Suprapubic skin (tissue), 4 donors: Measurements from ENCODE around the gene ID2. TPM values are rescaled to one million over a fixed set of nuclear protein-coding genes. Genes with fewer than 3 reads are reported as not detected.

Experiments used
- DNase-seq, 2 donors: peaks; one replicate each; pipeline ENCODE4 v3.0.0-alpha.2; 2019; ENCODE audit warnings: low spot score in 2 of 2
- H3K27ac ChIP-seq: fragments of 200-600 bp; sonication (generic); one replicate; pipeline ENCODE4 v1.5.1; 2019
- H3K27me3 ChIP-seq: fragments of 200-600 bp; sonication (generic); one replicate; pipeline ENCODE4 v1.5.1; 2019
- H3K36me3 ChIP-seq: fragments of 200-600 bp; sonication (generic); one replicate; pipeline ENCODE4 v1.5.1; 2019
- H3K4me1 ChIP-seq: fragments of 200-600 bp; sonication (generic); one replicate; pipeline ENCODE4 v1.5.1; 2019
- H3K4me3 ChIP-seq: fragments of 200-600 bp; sonication (generic); one replicate; pipeline ENCODE4 v1.5.1; 2019; ENCODE audit warnings: mild to moderate bottlenecking
- H3K9me3 ChIP-seq: fragments of 200-600 bp; sonication (generic); one replicate; pipeline ENCODE4 v1.5.1; 2019
- EP300 ChIP-seq: sonication (generic); formaldehyde crosslinking; IDR thresholded peaks from one replicate; pipeline ENCODE4 v1.6.1; 2017; ENCODE audit warnings: antibody characterized with exemption
- POLR2A ChIP-seq, 2 donors: fragments of 450-650 bp; IDR thresholded peaks; one replicate each; pipeline ENCODE4 v1.6.1; 2017; ENCODE audit warnings: antibody characterized with exemption in 2 of 2, mild to moderate bottlenecking in 2 of 2, moderate library complexity in 2 of 2
- POLR2AphosphoS5 ChIP-seq, 3 donors: sonication (generic); formaldehyde crosslinking; IDR thresholded peaks; one replicate each; pipeline ENCODE4 v1.6.1; 2017; ENCODE audit warnings: antibody characterized with exemption in 3 of 3
- WGBS: methylation state at CpG from one replicate; pipeline ENCODE4 v1.1.5; 2018; 5-methylcytosine and 5-hydroxymethylcytosine counted together
- total RNA-seq, 4 donors: library from RNA; depleted of rRNA; stranded (reverse); fragments of >200 nt; gene quantifications; one replicate each; pipeline ENCODE4 v1.1.0, GENCODE V29; 2016
- TF ChIP-seq, protein P1 (sequence below), 2 donors: fragments of 200-600 bp in 1 of 2; fragments of 450-650 bp in 1 of 2; sonication (generic) in 1 of 2; IDR thresholded peaks; one replicate each; pipeline ENCODE4 v1.5.1; 2016 to 2019; ENCODE audit warnings: antibody characterized with exemption in 2 of 2, mild to moderate bottlenecking in 1 of 2, moderate library complexity in 1 of 2

ID2 gene
- total RNA-seq, 4 donors from 2014 or later: 179 to 249 (median 211) TPM

DNA sequence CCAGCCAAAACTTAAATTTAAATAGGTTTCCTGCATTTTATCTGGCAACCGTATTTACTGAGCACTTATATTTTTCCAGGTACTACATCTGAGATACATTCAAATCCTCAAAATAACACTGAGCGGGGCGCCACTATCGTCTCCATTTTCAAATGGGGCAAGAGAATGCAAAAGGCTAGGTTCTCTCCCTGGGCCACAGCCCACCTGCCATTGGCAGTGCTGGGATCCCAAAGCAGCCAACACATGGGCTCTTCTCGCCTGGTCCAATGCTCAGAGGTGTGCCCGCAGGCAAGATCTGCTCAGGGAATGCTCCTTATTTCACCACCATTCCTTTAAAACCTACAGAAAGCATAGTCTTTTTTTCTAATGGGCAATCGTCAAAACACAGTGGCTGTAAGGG is 11.3 kb upstream of the ID2 start:
- Histone ChIP-seq H3K9me3 (peaks cover 5% of the 10 kb centered on the region), H3K36me3 (no peaks in the 10 kb centered on the region), H3K27me3 (no peaks in the 10 kb centered on the region), H3K4me1 (peaks cover 14% of the 10 kb centered on the region), H3K4me3 (no peak overlapping the region), H3K27ac (no peak overlapping the region)
- 94% methylated on average over 7 of the region's 7 CpGs for WGBS
- DNase-seq: no peak
- TF ChIP-seq POLR2AphosphoS5 (IDR thresholded peaks at IDR 0.05): no peak
- TF ChIP-seq EP300: no peak
- TF ChIP-seq POLR2A (IDR thresholded peaks at IDR 0.05): no peak
- TF ChIP-seq, protein P1, sequence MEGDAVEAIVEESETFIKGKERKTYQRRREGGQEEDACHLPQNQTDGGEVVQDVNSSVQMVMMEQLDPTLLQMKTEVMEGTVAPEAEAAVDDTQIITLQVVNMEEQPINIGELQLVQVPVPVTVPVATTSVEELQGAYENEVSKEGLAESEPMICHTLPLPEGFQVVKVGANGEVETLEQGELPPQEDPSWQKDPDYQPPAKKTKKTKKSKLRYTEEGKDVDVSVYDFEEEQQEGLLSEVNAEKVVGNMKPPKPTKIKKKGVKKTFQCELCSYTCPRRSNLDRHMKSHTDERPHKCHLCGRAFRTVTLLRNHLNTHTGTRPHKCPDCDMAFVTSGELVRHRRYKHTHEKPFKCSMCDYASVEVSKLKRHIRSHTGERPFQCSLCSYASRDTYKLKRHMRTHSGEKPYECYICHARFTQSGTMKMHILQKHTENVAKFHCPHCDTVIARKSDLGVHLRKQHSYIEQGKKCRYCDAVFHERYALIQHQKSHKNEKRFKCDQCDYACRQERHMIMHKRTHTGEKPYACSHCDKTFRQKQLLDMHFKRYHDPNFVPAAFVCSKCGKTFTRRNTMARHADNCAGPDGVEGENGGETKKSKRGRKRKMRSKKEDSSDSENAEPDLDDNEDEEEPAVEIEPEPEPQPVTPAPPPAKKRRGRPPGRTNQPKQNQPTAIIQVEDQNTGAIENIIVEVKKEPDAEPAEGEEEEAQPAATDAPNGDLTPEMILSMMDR (IDR thresholded peaks at IDR 0.05): no peak

DNA sequence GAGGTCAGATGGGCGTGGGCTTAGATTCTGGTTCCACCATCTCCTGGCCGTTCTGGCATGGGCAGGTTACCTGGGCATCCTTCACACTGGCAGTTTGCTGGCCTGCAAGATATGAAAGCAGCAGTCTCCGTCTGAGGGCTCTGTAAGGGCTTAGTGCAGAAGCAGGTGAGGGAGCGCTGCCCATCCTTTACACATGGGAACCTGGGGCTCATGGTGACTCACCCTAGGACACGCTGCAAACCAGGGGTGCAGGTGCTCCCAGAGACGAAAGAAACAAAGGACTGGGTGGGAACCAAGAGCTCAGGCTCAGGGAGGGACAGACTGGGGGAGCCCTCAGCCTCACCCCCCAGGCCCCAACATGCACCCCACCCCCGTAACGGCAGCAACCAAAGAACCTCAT is 10.7 kb upstream of the ID2 start:
- TF ChIP-seq POLR2A (IDR thresholded peaks at IDR 0.05) (no peak), POLR2AphosphoS5 (IDR thresholded peaks at IDR 0.05) (no peak), EP300 (no peak)
- TF ChIP-seq, protein P1 (IDR thresholded peaks at IDR 0.05): no peak
- no peak overlapping the region for H3K4me3 ChIP-seq
- H3K4me1 ChIP-seq: peaks cover 19% of the 10 kb centered on the region
- no peak for DNase-seq
- H3K9me3 ChIP-seq: peaks cover 5% of the 10 kb centered on the region
- no peaks in the 10 kb centered on the region for H3K36me3 ChIP-seq
- H3K27me3 ChIP-seq: no peaks in the 10 kb centered on the region
- 85% methylated on average over 8 of the region's 8 CpGs for WGBS
- no peak overlapping the region for H3K27ac ChIP-seq

DNA sequence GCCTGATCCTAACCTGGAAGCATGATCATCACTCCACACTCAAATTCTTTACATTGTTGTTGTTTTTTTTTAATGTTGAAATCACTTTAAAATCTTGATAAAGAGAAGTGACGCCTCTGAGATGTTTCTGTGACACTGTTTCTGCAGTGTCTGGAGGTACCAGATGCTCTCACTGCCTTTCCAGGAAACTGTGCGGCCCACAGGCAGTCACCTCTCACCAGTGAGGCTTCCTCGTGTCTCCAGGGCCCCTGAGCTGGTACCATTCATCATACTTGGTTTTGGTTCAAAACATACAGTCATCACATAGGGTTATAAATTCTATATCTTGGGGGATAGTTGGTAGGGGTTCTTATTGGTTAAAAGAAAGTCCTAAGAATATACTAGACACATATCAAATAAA is 10.1 kb upstream of the ID2 start:
- Histone ChIP-seq H3K4me3 (no peak overlapping the region), H3K36me3 (no peaks in the 10 kb centered on the region), H3K27me3 (no peaks in the 10 kb centered on the region), H3K4me1 (peaks cover 26% of the 10 kb centered on the region), H3K9me3 (peaks cover 5% of the 10 kb centered on the region), H3K27ac (no peak overlapping the region)
- WGBS: 94% methylated on average over 3 of the region's 3 CpGs
- no peak for DNase-seq
- TF ChIP-seq EP300 (no peak), POLR2A (IDR thresholded peaks at IDR 0.05) (no peak), POLR2AphosphoS5 (IDR thresholded peaks at IDR 0.05) (no peak)
- TF ChIP-seq, protein P1 (IDR thresholded peaks at IDR 0.05): no peak

DNA sequence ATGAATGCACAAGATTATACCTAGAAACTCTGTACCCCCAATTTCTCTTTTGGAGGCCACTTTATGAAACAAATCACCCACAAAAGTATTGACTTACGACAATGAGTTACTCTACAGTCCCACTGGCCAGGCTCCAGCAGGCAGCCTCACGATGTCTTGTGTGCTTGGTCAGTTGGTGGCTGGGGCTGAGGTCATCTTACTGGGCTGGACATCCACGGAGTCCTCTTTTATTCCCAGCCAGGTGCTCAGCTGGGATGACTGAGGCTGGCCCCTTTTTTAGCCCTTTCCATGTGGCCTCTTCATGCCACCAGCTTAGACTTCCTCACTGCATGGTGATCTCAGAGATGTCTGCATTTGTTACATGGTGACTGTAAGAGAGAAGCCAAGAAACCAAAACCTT is 8.9 kb upstream of the ID2 start:
- peaks cover 37% of the 10 kb centered on the region for H3K4me1 ChIP-seq
- H3K36me3 ChIP-seq: no peaks in the 10 kb centered on the region
- no peak overlapping the region for H3K4me3 ChIP-seq
- peaks cover 5% of the 10 kb centered on the region for H3K9me3 ChIP-seq
- no peaks in the 10 kb centered on the region for H3K27me3 ChIP-seq
- 89% methylated on average over 3 of the region's 3 CpGs for WGBS
- TF ChIP-seq POLR2AphosphoS5 (IDR thresholded peaks at IDR 0.05) (no peak), POLR2A (IDR thresholded peaks at IDR 0.05) (no peak), EP300 (no peak)
- TF ChIP-seq, protein P1 (IDR thresholded peaks at IDR 0.05): no peak
- DNase-seq: no peak
- no peak overlapping the region for H3K27ac ChIP-seq

DNA sequence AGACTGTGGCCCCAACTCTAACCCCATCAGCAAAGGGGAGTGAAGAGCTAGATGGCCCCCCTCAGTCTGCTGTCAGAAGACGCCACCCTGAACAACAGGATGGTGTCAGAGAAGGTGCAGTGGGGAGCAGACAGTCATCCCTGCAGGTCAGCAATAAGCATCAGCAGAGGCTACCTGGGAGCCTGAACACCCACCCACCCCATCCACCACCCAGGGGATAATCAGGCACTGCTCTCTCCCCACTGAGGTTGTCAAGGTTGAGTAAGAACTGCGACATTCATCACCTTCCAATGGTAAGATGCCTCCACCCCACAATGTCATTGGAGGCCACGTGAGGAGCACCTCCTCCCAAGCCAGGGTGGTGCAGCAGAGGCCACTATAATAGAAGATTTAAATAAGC is 8.5 kb upstream of the ID2 start:
- no peaks in the 10 kb centered on the region for H3K27me3 ChIP-seq
- no peak overlapping the region for H3K4me3 ChIP-seq
- peaks cover 5% of the 10 kb centered on the region for H3K9me3 ChIP-seq
- 86% methylated on average over 3 of the region's 3 CpGs for WGBS
- H3K27ac ChIP-seq: no peak overlapping the region
- no peak for TF ChIP-seq POLR2A (IDR thresholded peaks at IDR 0.05)
- TF ChIP-seq, protein P1 (IDR thresholded peaks at IDR 0.05): no peak
- no peak for TF ChIP-seq EP300
- TF ChIP-seq POLR2AphosphoS5 (IDR thresholded peaks at IDR 0.05): no peak
- H3K4me1 ChIP-seq: peaks cover 42% of the 10 kb centered on the region
- H3K36me3 ChIP-seq: no peaks in the 10 kb centered on the region
- DNase-seq: no peak
